ENCODE results near the gene GP9. TPM values are rescaled to one million over a fixed set of nuclear protein-coding genes. Genes with fewer than 3 reads are reported as not detected.
A peak's percentile ranks its signal among the peaks of the same experiment; 100 is the strongest.
"Not testable (repeated sequence)": the region's sequence is repeated elsewhere in the genome, so short reads cannot be mapped to it uniquely, and the experiment has no call there.

GP9 gene
- total RNA-seq, 1 donor from 2014 or later, result not detected

DNA sequence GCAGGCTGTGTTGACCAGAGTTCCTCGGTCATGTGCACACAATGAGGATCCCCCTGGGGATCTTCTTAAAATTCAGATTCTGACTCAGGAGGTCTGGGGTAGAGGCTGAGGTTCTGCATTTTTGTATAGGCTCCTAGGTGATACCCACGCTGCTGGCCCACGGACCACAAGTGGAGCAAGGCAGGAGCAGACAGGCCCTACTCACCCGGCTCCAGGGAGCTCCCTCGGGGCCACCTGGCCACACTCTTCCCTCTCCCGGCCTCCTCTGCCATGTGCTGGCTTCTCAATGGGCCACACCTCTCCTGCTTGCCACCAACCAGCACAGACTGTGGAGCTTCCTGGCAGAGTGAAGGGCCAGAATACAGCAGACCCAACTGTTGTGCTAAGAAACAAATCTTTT lies 23.9 kb downstream of the GP9 start:
- Mint-ChIP-seq H3K27ac (ENCODE audit: unreplicated experiment) (no peak overlapping the region), H3K4me1 (no peaks in the 10 kb centered on the region), H3K27me3 (ENCODE audit: low read depth) (no peaks in the 10 kb centered on the region), H3K9me3 (no peaks in the 10 kb centered on the region), H3K36me3 (ENCODE audit: low read depth) (no peaks in the 10 kb centered on the region), H3K4me3 (no peak overlapping the region)
- no peak for DNase-seq (ENCODE audit: low read depth, low spot score)
- TF ChIP-seq, protein P1, sequence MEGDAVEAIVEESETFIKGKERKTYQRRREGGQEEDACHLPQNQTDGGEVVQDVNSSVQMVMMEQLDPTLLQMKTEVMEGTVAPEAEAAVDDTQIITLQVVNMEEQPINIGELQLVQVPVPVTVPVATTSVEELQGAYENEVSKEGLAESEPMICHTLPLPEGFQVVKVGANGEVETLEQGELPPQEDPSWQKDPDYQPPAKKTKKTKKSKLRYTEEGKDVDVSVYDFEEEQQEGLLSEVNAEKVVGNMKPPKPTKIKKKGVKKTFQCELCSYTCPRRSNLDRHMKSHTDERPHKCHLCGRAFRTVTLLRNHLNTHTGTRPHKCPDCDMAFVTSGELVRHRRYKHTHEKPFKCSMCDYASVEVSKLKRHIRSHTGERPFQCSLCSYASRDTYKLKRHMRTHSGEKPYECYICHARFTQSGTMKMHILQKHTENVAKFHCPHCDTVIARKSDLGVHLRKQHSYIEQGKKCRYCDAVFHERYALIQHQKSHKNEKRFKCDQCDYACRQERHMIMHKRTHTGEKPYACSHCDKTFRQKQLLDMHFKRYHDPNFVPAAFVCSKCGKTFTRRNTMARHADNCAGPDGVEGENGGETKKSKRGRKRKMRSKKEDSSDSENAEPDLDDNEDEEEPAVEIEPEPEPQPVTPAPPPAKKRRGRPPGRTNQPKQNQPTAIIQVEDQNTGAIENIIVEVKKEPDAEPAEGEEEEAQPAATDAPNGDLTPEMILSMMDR (conservative IDR thresholded peaks at IDR 0.05), result no peak

DNA sequence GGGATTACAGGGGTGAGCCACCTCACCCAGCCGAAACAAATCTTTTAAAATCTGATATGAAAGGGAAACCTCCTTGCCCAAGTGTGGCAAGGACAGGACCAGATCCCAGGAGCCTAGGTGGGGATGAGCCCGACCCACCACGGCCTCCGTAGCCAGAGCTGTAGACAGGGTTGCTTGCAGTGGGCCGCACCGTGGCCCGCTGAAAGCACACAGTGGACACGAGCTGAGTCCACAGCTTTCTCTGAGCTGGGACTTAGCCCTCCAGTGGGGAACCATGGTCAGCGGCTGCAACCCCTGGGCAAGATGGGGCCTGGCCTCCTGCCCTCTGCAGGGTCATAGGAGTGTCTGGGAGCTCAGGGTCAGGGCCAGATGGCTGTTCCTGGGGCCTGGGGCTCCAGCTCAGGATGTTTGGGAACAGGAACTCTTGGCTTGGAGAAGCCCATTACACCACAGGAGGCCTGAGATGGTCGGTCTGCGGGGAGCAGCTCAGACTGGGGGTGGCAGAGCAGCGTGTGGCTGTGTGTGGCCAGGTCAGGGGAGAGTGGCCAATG lies 24.7 kb downstream of the GP9 start:
- H3K27me3 Mint-ChIP-seq (ENCODE audit: low read depth), result no peaks in the 10 kb centered on the region
- H3K27ac Mint-ChIP-seq (ENCODE audit: unreplicated experiment), result peak overlapping the region; percentile 84
- TF ChIP-seq, protein P1 (conservative IDR thresholded peaks at IDR 0.05), result no peak
- no peaks in the 10 kb centered on the region for H3K9me3 Mint-ChIP-seq
- H3K4me3 Mint-ChIP-seq, result peak overlapping the region; percentile 31
- DNase-seq (ENCODE audit: low read depth, low spot score), result no peak
- H3K4me1 Mint-ChIP-seq, result no peaks in the 10 kb centered on the region
- H3K36me3 Mint-ChIP-seq (ENCODE audit: low read depth), result no peaks in the 10 kb centered on the region

DNA sequence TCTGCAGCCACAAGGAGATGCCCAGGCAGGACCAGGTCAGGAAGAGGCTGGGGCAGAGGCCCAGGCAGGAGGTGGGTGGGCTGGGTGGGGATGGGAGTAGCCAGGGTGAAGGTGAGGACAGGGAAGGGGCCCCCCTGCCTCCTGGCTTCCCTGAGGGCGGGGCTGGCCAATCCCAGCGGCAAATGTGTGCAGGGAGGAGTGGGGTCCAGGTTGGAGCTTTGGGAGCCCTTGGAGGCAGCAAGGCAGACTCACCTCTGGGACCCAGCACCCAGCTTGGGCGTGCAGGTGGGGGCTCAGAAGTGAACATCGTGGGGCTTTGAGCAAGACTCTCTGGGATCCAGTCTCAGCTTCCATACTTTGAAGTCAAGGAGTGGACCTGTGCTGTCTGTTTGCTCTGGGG lies 25.2 kb downstream of the GP9 start:
- H3K27ac Mint-ChIP-seq (ENCODE audit: unreplicated experiment), result peak overlapping the region; percentile 84

GRCh38 chr3:129087138-129087702 lies 26.6 kb downstream of the GP9 start:
- Mint-ChIP-seq H3K36me3 (ENCODE audit: low read depth) (no peaks in the 10 kb centered on the region), H3K27ac (ENCODE audit: unreplicated experiment) (no peak overlapping the region), H3K4me3 (no peak overlapping the region), H3K4me1 (no peaks in the 10 kb centered on the region), H3K9me3 (no peaks in the 10 kb centered on the region), H3K27me3 (ENCODE audit: low read depth) (no peaks in the 10 kb centered on the region)
- DNase-seq (ENCODE audit: low read depth, low spot score), result no peak
- TF ChIP-seq, protein P1 (conservative IDR thresholded peaks at IDR 0.05), result no peak

More for the DNA sequence above, 25.2 kb downstream of the GP9 start:
- Mint-ChIP-seq H3K4me1 (no peaks in the 10 kb centered on the region), H3K9me3 (no peaks in the 10 kb centered on the region), H3K36me3 (ENCODE audit: low read depth) (no peaks in the 10 kb centered on the region), H3K27me3 (ENCODE audit: low read depth) (no peaks in the 10 kb centered on the region), H3K4me3 (no peak overlapping the region)
- DNase-seq (ENCODE audit: low read depth, low spot score), result no peak
- TF ChIP-seq, protein P1 (conservative IDR thresholded peaks at IDR 0.05), result no peak

DNA sequence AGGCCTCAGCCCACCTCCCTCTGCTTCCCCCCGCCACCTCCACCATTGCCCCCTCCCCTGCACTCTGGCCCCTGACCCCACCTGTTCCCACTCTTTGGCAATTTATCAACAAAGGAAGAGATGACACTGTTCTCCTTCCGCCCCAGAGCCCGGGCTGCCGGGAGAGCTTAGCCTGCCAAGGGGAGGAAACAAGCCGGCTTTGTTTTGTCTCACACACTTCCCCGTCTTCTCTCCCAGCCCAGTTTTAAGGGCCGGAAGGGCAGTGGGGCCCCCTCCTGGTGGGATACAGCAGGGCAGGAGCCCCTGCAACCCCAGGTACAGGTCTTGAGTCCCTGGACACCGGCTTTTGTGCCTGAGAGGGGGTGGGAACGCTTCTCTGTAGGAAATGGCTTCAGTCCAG lies 27.3 kb downstream of the GP9 start:
- H3K27ac Mint-ChIP-seq (ENCODE audit: unreplicated experiment); H3K27me3 Mint-ChIP-seq (ENCODE audit: low read depth); H3K4me1 Mint-ChIP-seq; H3K9me3 Mint-ChIP-seq; H3K4me3 Mint-ChIP-seq; H3K36me3 Mint-ChIP-seq (ENCODE audit: low read depth): not testable (repeated sequence)
- peak; percentile 35 for DNase-seq (ENCODE audit: low read depth, low spot score)

GRCh38 chr3:129088312-129088711 lies 27.7 kb downstream of the GP9 start:
- not testable (repeated sequence) for H3K27ac Mint-ChIP-seq (ENCODE audit: unreplicated experiment); H3K36me3 Mint-ChIP-seq (ENCODE audit: low read depth); H3K4me3 Mint-ChIP-seq; H3K4me1 Mint-ChIP-seq; DNase-seq (ENCODE audit: low read depth, low spot score); H3K9me3 Mint-ChIP-seq; H3K27me3 Mint-ChIP-seq (ENCODE audit: low read depth)
